Endothelial cell of umbilical vein (primary cell): ENCODE results near the gene CCDC187.

Experiments used
- CTCF ChIP-seq, 2 donors: IDR thresholded peaks; 1 replicate in 1 of 2; 2 replicates in 1 of 2; pipeline ENCODE4 v1.5.1; 2011; ENCODE audit warnings: low read length in 2 of 2, mild to moderate bottlenecking in 2 of 2, moderate library complexity in 2 of 2, control low read depth in 1 of 2, inconsistent platforms in 1 of 2, low read depth in 1 of 2; ENCODE audit not compliant: insufficient read depth in 1 of 2; ENCODE audit errors: extremely low read depth in 1 of 2
- EZH2 ChIP-seq: IDR thresholded peaks from 2 replicates; pipeline ENCODE4 v1.6.1; 2012; ENCODE audit warnings: borderline replicate concordance, low read depth, mild to moderate bottlenecking, moderate library complexity, low read length, inconsistent platforms; ENCODE audit not compliant: severe bottlenecking
- POLR2A ChIP-seq: IDR thresholded peaks from 2 replicates; pipeline ENCODE4 v1.6.1; 2012; ENCODE audit warnings: low read depth, mild to moderate bottlenecking, control low read depth, low read length

- no peak for TF ChIP-seq POLR2A
- TF ChIP-seq EZH2 = no peak
- TF ChIP-seq CTCF (IDR thresholded peaks at IDR 0.05; ENCODE audit: extremely low read depth in 1 of 2, insufficient read depth in 1 of 2, low read depth in 1 of 2, low read length in 2 of 2) = no peak
These were observed 25.7 kb downstream of the CCDC187 start for GRCh38 chr9:136278221-136278620.
